ENCODE data around the gene MISFA. TPM values are rescaled to one million over a fixed set of nuclear protein-coding genes. Genes with fewer than 3 reads are reported as not detected.
A peak's percentile ranks its signal among the peaks of the same experiment; 100 is the strongest.

MISFA gene
- total RNA-seq, 1 donor from 2014 or later, result 3.3 TPM

DNA sequence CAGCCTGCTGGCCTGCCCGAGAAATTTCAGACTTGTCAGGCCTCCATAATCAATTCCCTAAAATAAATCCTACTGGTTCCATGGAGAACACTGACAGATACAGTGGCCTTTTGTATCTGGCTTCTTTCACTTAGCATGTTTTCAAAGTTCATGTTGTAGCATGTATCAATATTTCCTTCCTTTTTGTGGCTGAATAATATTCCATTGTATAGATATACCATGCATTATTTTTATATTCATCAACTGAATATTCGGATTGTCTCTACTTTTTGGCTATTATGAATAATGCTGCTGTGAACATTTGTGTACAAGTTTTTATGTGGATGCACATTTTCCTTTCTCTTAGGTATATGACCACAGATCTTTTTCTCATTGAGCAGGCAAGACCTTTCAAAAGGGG lies 24.1 kb downstream of the MISFA start:
- intact Hi-C loops (cut with DNase I), result no loop called here
- H3K9me3 ChIP-seq, result no peaks in the 10 kb centered on the region
- DNase-seq (no peak), ATAC-seq (no peak)
- TF ChIP-seq, protein P1, sequence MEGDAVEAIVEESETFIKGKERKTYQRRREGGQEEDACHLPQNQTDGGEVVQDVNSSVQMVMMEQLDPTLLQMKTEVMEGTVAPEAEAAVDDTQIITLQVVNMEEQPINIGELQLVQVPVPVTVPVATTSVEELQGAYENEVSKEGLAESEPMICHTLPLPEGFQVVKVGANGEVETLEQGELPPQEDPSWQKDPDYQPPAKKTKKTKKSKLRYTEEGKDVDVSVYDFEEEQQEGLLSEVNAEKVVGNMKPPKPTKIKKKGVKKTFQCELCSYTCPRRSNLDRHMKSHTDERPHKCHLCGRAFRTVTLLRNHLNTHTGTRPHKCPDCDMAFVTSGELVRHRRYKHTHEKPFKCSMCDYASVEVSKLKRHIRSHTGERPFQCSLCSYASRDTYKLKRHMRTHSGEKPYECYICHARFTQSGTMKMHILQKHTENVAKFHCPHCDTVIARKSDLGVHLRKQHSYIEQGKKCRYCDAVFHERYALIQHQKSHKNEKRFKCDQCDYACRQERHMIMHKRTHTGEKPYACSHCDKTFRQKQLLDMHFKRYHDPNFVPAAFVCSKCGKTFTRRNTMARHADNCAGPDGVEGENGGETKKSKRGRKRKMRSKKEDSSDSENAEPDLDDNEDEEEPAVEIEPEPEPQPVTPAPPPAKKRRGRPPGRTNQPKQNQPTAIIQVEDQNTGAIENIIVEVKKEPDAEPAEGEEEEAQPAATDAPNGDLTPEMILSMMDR (IDR thresholded peaks at IDR 0.05), result no peak
- H3K27ac ChIP-seq, result no peak overlapping the region
- no peaks in the 10 kb centered on the region for H3K36me3 ChIP-seq
- H3K4me3 ChIP-seq, result no peak overlapping the region
- no peaks in the 10 kb centered on the region for H3K27me3 ChIP-seq (ENCODE audit: low read depth)
- peaks cover 12% of the 10 kb centered on the region for H3K4me1 ChIP-seq

DNA sequence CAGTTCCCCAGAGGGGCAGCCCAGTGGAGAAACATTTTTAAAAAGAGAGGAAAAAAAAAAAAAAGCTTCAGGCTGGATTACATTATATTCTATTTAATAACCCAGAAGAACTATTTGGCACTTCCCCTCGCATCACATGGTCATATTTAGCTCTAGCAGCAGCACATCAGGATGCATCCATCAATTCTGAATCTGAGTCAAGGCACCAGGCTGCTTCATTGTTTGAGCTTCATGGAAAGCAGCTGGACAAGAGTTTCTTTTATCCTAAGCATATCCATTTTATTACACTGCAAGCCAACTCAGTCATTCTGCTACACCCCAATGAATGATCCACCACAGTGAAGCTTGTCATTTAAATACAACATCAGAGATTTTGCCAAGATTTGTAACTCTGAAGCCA lies 24.6 kb downstream of the MISFA start:
- peaks cover 8% of the 10 kb centered on the region for H3K4me1 ChIP-seq
- H3K27ac ChIP-seq, result no peak overlapping the region
- no peaks in the 10 kb centered on the region for H3K27me3 ChIP-seq (ENCODE audit: low read depth)
- DNase-seq (no peak), ATAC-seq (no peak)
- no peaks in the 10 kb centered on the region for H3K36me3 ChIP-seq
- no peak overlapping the region for H3K4me3 ChIP-seq
- H3K9me3 ChIP-seq, result no peaks in the 10 kb centered on the region
- intact Hi-C loops (cut with DNase I), result no loop called here
- TF ChIP-seq, protein P1 (IDR thresholded peaks at IDR 0.05), result no peak

DNA sequence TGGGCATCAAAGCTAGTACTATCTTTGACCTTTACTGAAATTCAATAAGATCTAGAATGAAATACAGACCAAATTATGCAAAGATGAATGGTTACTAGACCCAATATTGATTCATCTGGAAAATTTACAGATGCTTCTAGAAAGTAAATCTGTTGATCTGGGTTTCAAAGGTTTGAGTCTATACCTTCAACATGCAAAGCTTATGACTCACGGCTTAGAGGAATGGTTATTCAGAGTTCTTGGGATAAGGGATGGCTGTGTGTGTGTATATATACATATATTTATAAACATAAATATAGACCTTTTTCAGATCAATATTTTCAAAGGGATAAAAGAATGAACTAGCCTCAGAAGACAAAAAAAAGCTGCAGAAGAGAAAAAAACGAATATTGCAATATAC lies 33.3 kb downstream of the MISFA start:
- ATAC-seq, result no peak
- intact Hi-C loops (cut with DNase I), result no loop called here
- no peak overlapping the region for H3K27ac ChIP-seq
- no peaks in the 10 kb centered on the region for H3K27me3 ChIP-seq (ENCODE audit: low read depth)
- no peak for DNase-seq
- H3K9me3 ChIP-seq, result no peaks in the 10 kb centered on the region
- H3K4me1 ChIP-seq, result peaks cover 20% of the 10 kb centered on the region
- peak overlapping the region; percentile 98 for H3K4me3 ChIP-seq
- TF ChIP-seq, protein P1 (IDR thresholded peaks at IDR 0.05), result no peak
- H3K36me3 ChIP-seq, result no peaks in the 10 kb centered on the region

DNA sequence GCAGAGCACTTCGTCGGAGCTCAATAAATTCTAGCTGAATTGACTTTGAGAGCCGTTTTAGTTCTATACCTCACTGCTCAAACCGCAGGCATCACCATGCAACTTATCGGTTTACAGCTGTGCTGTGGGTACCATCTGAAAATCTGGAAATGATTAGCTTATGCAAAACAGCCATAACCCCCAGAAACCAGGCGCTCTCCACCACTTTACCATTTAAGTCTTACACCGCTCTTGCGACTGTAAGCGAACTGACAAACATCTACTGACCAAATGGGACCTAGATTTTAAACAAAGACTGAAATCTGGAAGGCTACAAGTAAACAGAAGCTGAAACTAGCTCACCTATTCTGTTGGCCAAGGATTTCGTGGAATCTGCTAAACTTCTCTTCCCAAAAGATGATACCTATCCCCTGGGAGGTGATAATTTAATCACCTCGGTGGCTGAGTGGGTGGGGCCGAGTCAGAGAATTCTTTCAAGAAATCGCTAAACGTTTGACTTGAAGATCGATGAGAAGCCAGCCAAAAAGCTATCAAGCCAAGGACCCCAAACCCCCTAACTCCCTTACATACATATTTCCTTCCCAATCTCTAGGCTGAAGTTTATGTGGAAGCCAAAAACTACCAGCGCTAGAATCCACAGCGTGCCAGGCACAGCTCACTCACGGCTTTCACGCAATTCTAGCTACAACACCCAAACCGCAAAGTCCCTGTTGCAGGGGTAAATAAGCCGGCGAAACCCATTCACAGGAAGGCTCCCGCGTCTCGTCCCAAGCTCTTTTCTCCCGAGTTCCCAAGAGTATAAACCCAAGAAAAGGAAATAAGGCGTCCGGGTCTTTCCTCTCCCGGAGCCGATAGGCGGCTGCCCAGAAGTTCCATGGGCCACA lies 33.9 kb downstream of the MISFA start:
- H3K27ac ChIP-seq, result peak overlapping the region; percentile 95
- no peaks in the 10 kb centered on the region for H3K36me3 ChIP-seq
- H3K4me1 ChIP-seq, result peaks cover 20% of the 10 kb centered on the region
- no peaks in the 10 kb centered on the region for H3K27me3 ChIP-seq (ENCODE audit: low read depth)
- ATAC-seq (no peak), DNase-seq (no peak)
- no peaks in the 10 kb centered on the region for H3K9me3 ChIP-seq
- intact Hi-C loops (cut with DNase I), result no loop called here
- TF ChIP-seq, protein P1 (IDR thresholded peaks at IDR 0.05), result no peak
- H3K4me3 ChIP-seq, result peak overlapping the region; percentile 98

DNA sequence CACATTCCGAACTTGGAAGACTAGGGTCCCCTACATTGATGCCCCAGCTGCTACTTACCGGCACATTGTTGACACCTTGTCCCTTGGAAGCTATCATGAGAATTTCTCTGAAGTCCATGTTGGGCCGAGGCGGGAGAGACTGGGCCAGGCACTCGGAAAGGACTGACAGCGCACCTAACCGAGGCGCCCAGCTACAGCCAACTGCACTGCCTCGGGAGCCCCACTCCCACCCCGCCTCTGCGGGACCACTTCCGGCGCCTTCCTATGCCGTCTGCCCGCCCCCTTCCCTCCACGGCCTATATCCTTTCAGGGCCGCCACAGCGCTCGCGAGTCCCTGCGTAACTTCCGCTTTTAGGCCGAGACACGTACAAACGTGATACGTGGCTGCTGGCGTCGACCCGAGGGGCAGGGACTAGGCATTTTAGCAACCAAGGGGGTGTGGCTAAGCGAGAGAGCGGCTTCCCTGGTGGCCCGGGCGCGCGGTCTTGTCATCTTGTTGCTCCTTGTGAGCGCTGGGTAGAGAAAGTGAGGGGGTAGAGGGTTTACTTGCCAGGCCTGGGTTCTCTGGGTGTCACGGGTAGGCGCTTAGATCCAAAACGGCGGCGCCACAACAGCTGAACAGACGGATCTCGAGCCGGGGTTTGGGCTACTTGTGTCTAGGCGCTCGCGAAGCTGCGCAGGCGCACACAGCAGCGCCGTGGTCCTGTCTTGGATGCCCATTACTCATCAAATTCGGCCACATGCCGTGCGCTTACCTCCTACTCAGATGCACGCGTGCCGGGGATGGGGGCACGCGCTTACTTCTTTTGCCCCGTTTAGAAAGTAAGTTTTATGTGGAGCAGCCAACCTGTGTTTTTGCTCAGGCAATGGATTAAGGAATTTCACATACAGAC lies 34.8 kb downstream of the MISFA start, which contains the start of gene SPTY2D1:
SPTY2D1 (minus strand) TSS at position 203 of the 893 bp plus-strand sequence; CDS start at position 118, 85 bp downstream.
- TF ChIP-seq, protein P1 (IDR thresholded peaks at IDR 0.05), result peak; percentile 22
- H3K27ac ChIP-seq, result peak within 1 kb of the TSS; percentile 95
- H3K27me3 ChIP-seq (ENCODE audit: low read depth), result no peaks in the 10 kb centered on the region
- no peaks in the 10 kb centered on the region for H3K9me3 ChIP-seq
- intact Hi-C loops (cut with DNase I), result no loop called here
- ATAC-seq (peak; percentile 99), DNase-seq (peak; percentile 100)
- no peaks in the 10 kb centered on the region for H3K36me3 ChIP-seq
- peaks cover 20% of the 10 kb centered on the region for H3K4me1 ChIP-seq
- peak within 1 kb of the TSS; percentile 98 for H3K4me3 ChIP-seq

Measured in lower lobe of right lung (tissue), 2 donors.